Activated naive CD4-positive, alpha-beta T cell treated with anti-CD3 and anti-CD28 coated beads, Interleukin-2, amount 50 U/mL, for 16 hours (primary cell): ENCODE data around the gene TSPAN17.
"Not testable (repeated sequence)": the region's sequence is repeated elsewhere in the genome, so short reads cannot be mapped to it uniquely, and the experiment has no call there.

Source experiments
- DNase-seq: peaks from one replicate; pipeline ENCODE4 v3.0.0-alpha.2; 2020

The TSPAN17 gene

GRCh38 chr5:176647030-176647842, at the start of gene TSPAN17:
Gene TSPAN17, plus strand, starts transcription at chr5:176647484. Its CDS starts 132 bp downstream, at chr5:176647616.
- peak; percentile 98 for DNase-seq

GRCh38 chr5:176599749-176600430, 47.4 kb upstream of the TSPAN17 start:
- not testable (repeated sequence) for DNase-seq

- DNase-seq, result no peak
These were observed 45.3 kb upstream of the TSPAN17 start for GRCh38 chr5:176601901-176602482.

- no peak for DNase-seq
These were observed 44.2 kb upstream of the TSPAN17 start for GRCh38 chr5:176603091-176603490.

- no peak for DNase-seq
These were observed 41.3 kb upstream of the TSPAN17 start for GRCh38 chr5:176606032-176606431.

GRCh38 chr5:176606875-176607274, 40.4 kb upstream of the TSPAN17 start:
- DNase-seq, result no peak

- no peak for DNase-seq
These were observed 39.1 kb upstream of the TSPAN17 start for GRCh38 chr5:176608142-176608705.

GRCh38 chr5:176608937-176609723, 38.2 kb upstream of the TSPAN17 start:
- DNase-seq, result peak; percentile 31

- peak; percentile 64 for DNase-seq
These were observed 37.4 kb upstream of the TSPAN17 start, which contains the start of gene GPRIN1 for GRCh38 chr5:176609724-176610434. Gene GPRIN1, minus strand, starts transcription at chr5:176610156. Its CDS starts 10,322 bp downstream, at chr5:176599834.

- DNase-seq, result no peak
These were observed 36.9 kb upstream of the TSPAN17 start for GRCh38 chr5:176610435-176610773.

GRCh38 chr5:176611435-176611834, 35.8 kb upstream of the TSPAN17 start:
- DNase-seq, result peak; percentile 27

- DNase-seq, result no peak
These were observed 35.3 kb upstream of the TSPAN17 start for GRCh38 chr5:176612008-176612407.

GRCh38 chr5:176612855-176613254, 34.4 kb upstream of the TSPAN17 start:
- DNase-seq, result no peak

- no peak for DNase-seq
These were observed 32.3 kb upstream of the TSPAN17 start for GRCh38 chr5:176614805-176615478.

GRCh38 chr5:176616511-176616910, 30.8 kb upstream of the TSPAN17 start:
- no peak for DNase-seq

GRCh38 chr5:176618783-176619182, 28.5 kb upstream of the TSPAN17 start:
- no peak for DNase-seq

- DNase-seq, result peak; percentile 84
These were observed 28.1 kb upstream of the TSPAN17 start for GRCh38 chr5:176619203-176619568.

- no peak for DNase-seq
These were observed 27.5 kb upstream of the TSPAN17 start for GRCh38 chr5:176619569-176620332.

- DNase-seq, result no peak
These were observed 26.8 kb upstream of the TSPAN17 start for GRCh38 chr5:176620333-176620981.

- no peak for DNase-seq
These were observed 25.6 kb upstream of the TSPAN17 start for GRCh38 chr5:176621661-176622079.
